ENCODE data around the gene NR1H3. TPM values are rescaled to one million over a fixed set of nuclear protein-coding genes. Genes with fewer than 3 reads are reported as not detected.

Gene NR1H3
- total RNA-seq, 2 donors from 2014 or later, result 7.5 to 12.4 TPM

- Mint-ChIP-seq H3K27me3 (no peaks in the 10 kb centered on the region), H3K4me1 (peaks cover 17% of the 10 kb centered on the region), H3K9me3 (no peaks in the 10 kb centered on the region), H3K36me3 (ENCODE audit: low read depth) (peaks cover 98% of the 10 kb centered on the region), H3K27ac (peak overlapping the region; percentile 73), H3K4me3 (peak overlapping the region; percentile 46)
- ATAC-seq (replicated peaks), result peak; percentile 60
Measured at GRCh38 chr11:47234669-47235100, 23.1 kb upstream of the NR1H3 start.

- H3K4me1 Mint-ChIP-seq, result peaks cover 17% of the 10 kb centered on the region
- no peaks in the 10 kb centered on the region for H3K9me3 Mint-ChIP-seq
- peak overlapping the region; percentile 73 for H3K27ac Mint-ChIP-seq
- peaks cover 98% of the 10 kb centered on the region for H3K36me3 Mint-ChIP-seq (ENCODE audit: low read depth)
- ATAC-seq (replicated peaks), result no peak
- H3K27me3 Mint-ChIP-seq, result no peaks in the 10 kb centered on the region
- H3K4me3 Mint-ChIP-seq, result peak overlapping the region; percentile 46
Measured at GRCh38 chr11:47235163-47235562, 22.6 kb upstream of the NR1H3 start.

GRCh38 chr11:47236482-47236881 lies 21.3 kb upstream of the NR1H3 start:
- no peaks in the 10 kb centered on the region for H3K27me3 Mint-ChIP-seq
- H3K27ac Mint-ChIP-seq, result peak overlapping the region; percentile 46
- no peak for ATAC-seq (replicated peaks)
- H3K4me3 Mint-ChIP-seq, result no peak overlapping the region
- H3K4me1 Mint-ChIP-seq, result peaks cover 22% of the 10 kb centered on the region
- H3K9me3 Mint-ChIP-seq, result no peaks in the 10 kb centered on the region
- peaks cover 98% of the 10 kb centered on the region for H3K36me3 Mint-ChIP-seq (ENCODE audit: low read depth)

- Mint-ChIP-seq H3K36me3 (ENCODE audit: low read depth) (peaks cover 100% of the 10 kb centered on the region), H3K27me3 (no peaks in the 10 kb centered on the region), H3K4me3 (no peak overlapping the region), H3K4me1 (peaks cover 27% of the 10 kb centered on the region), H3K9me3 (no peaks in the 10 kb centered on the region), H3K27ac (no peak overlapping the region)
- no peak for ATAC-seq (replicated peaks)
Measured at GRCh38 chr11:47239852-47240251, 17.9 kb upstream of the NR1H3 start.

GRCh38 chr11:47241841-47242301 lies 15.9 kb upstream of the NR1H3 start:
- H3K4me1 Mint-ChIP-seq, result peaks cover 16% of the 10 kb centered on the region
- no peaks in the 10 kb centered on the region for H3K9me3 Mint-ChIP-seq
- no peak overlapping the region for H3K4me3 Mint-ChIP-seq
- H3K27me3 Mint-ChIP-seq, result no peaks in the 10 kb centered on the region
- peak overlapping the region; percentile 84 for H3K27ac Mint-ChIP-seq
- peaks cover 93% of the 10 kb centered on the region for H3K36me3 Mint-ChIP-seq (ENCODE audit: low read depth)
- peak; percentile 65 for ATAC-seq (replicated peaks)

- peaks cover 85% of the 10 kb centered on the region for H3K36me3 Mint-ChIP-seq (ENCODE audit: low read depth)
- no peak for ATAC-seq (replicated peaks)
- no peaks in the 10 kb centered on the region for H3K9me3 Mint-ChIP-seq
- H3K4me3 Mint-ChIP-seq, result no peak overlapping the region
- H3K27ac Mint-ChIP-seq, result peak overlapping the region; percentile 84
- H3K27me3 Mint-ChIP-seq, result no peaks in the 10 kb centered on the region
- peaks cover 14% of the 10 kb centered on the region for H3K4me1 Mint-ChIP-seq
Measured at GRCh38 chr11:47242596-47243192, 15.1 kb upstream of the NR1H3 start.

GRCh38 chr11:47243454-47243853 lies 14.3 kb upstream of the NR1H3 start:
- H3K27ac Mint-ChIP-seq, result peak overlapping the region; percentile 84
- H3K4me1 Mint-ChIP-seq, result peaks cover 14% of the 10 kb centered on the region
- no peak for ATAC-seq (replicated peaks)
- no peak overlapping the region for H3K4me3 Mint-ChIP-seq
- no peaks in the 10 kb centered on the region for H3K27me3 Mint-ChIP-seq
- H3K36me3 Mint-ChIP-seq (ENCODE audit: low read depth), result peaks cover 78% of the 10 kb centered on the region
- H3K9me3 Mint-ChIP-seq, result no peaks in the 10 kb centered on the region

- no peaks in the 10 kb centered on the region for H3K9me3 Mint-ChIP-seq
- peak overlapping the region; percentile 84 for H3K27ac Mint-ChIP-seq
- no peak for ATAC-seq (replicated peaks)
- H3K4me3 Mint-ChIP-seq, result no peak overlapping the region
- H3K36me3 Mint-ChIP-seq (ENCODE audit: low read depth), result peaks cover 76% of the 10 kb centered on the region
- H3K27me3 Mint-ChIP-seq, result no peaks in the 10 kb centered on the region
- H3K4me1 Mint-ChIP-seq, result peaks cover 14% of the 10 kb centered on the region
Measured at GRCh38 chr11:47244448-47245350, 13.1 kb upstream of the NR1H3 start.

- Mint-ChIP-seq H3K27ac (no peak overlapping the region), H3K4me1 (peaks cover 12% of the 10 kb centered on the region), H3K4me3 (no peak overlapping the region), H3K9me3 (no peaks in the 10 kb centered on the region), H3K27me3 (no peaks in the 10 kb centered on the region), H3K36me3 (ENCODE audit: low read depth) (peaks cover 65% of the 10 kb centered on the region)
- ATAC-seq (replicated peaks), result no peak
Measured at GRCh38 chr11:47245611-47246357, 12.0 kb upstream of the NR1H3 start.

- no peaks in the 10 kb centered on the region for H3K4me1 Mint-ChIP-seq
- H3K27ac Mint-ChIP-seq, result no peak overlapping the region
- no peaks in the 10 kb centered on the region for H3K9me3 Mint-ChIP-seq
- H3K4me3 Mint-ChIP-seq, result peak overlapping the region; percentile 98
- no peaks in the 10 kb centered on the region for H3K27me3 Mint-ChIP-seq
- H3K36me3 Mint-ChIP-seq (ENCODE audit: low read depth), result peaks cover 48% of the 10 kb centered on the region
- ATAC-seq (replicated peaks), result no peak
Measured at GRCh38 chr11:47247502-47247901, 10.3 kb upstream of the NR1H3 start.

- Mint-ChIP-seq H3K36me3 (ENCODE audit: low read depth) (peaks cover 40% of the 10 kb centered on the region), H3K9me3 (no peaks in the 10 kb centered on the region), H3K27ac (peak overlapping the region; percentile 98), H3K4me1 (no peaks in the 10 kb centered on the region), H3K4me3 (peak overlapping the region; percentile 98), H3K27me3 (no peaks in the 10 kb centered on the region)
- peak; percentile 65 for ATAC-seq (replicated peaks)
Measured at GRCh38 chr11:47248304-47248663, 9.5 kb upstream of the NR1H3 start.

- H3K27me3 Mint-ChIP-seq, result no peaks in the 10 kb centered on the region
- peak within 1 kb of the TSS; percentile 98 for H3K27ac Mint-ChIP-seq
- H3K4me1 Mint-ChIP-seq, result no peaks in the 10 kb centered on the region
- peak within 1 kb of the TSS; percentile 98 for H3K4me3 Mint-ChIP-seq
- H3K36me3 Mint-ChIP-seq (ENCODE audit: low read depth), result peaks cover 34% of the 10 kb centered on the region
- peak; percentile 97 for ATAC-seq (replicated peaks)
- H3K9me3 Mint-ChIP-seq, result no peaks in the 10 kb centered on the region
Measured at GRCh38 chr11:47248664-47249377, 9.0 kb upstream of the NR1H3 start, which contains the start of gene ACP2. Gene ACP2 (minus strand): TSS chr11:47248814. CDS start chr11:47248789, 25 bp downstream.

- peak overlapping the region; percentile 98 for H3K27ac Mint-ChIP-seq
- ATAC-seq (replicated peaks), result no peak
- H3K4me1 Mint-ChIP-seq, result no peaks in the 10 kb centered on the region
- peaks cover 29% of the 10 kb centered on the region for H3K36me3 Mint-ChIP-seq (ENCODE audit: low read depth)
- no peaks in the 10 kb centered on the region for H3K27me3 Mint-ChIP-seq
- no peaks in the 10 kb centered on the region for H3K9me3 Mint-ChIP-seq
- H3K4me3 Mint-ChIP-seq, result peak overlapping the region; percentile 98
Measured at GRCh38 chr11:47249378-47249715, 8.4 kb upstream of the NR1H3 start.

GRCh38 chr11:47251751-47252150 lies 6.0 kb upstream of the NR1H3 start:
- H3K36me3 Mint-ChIP-seq (ENCODE audit: low read depth), result peaks cover 11% of the 10 kb centered on the region
- H3K4me3 Mint-ChIP-seq, result no peak overlapping the region
- H3K9me3 Mint-ChIP-seq, result no peaks in the 10 kb centered on the region
- peaks cover 5% of the 10 kb centered on the region for H3K4me1 Mint-ChIP-seq
- H3K27me3 Mint-ChIP-seq, result no peaks in the 10 kb centered on the region
- ATAC-seq (replicated peaks), result no peak
- no peak overlapping the region for H3K27ac Mint-ChIP-seq

Data from activated T-helper 17 cell treated with anti-CD3 and anti-CD28 coated beads, Interleukin-2, amount 50 U/mL, for 72 hours (primary cell).